ENCODE data around the gene STK32C. TPM values are rescaled to one million over a fixed set of nuclear protein-coding genes. Genes with fewer than 3 reads are reported as not detected.

The STK32C gene
- total and polyA plus RNA-seq, 4 donors: 5.1 to 22.0 (median 16.3) TPM

- Histone ChIP-seq H3K27ac (ENCODE audit: low read depth in 1 of 2, low read length in 1 of 2) (no peak overlapping the region), H3K36me3 (ENCODE audit: control insufficient read depth in 4 of 4, insufficient read depth in 4 of 4, low read length in 4 of 4) (no peaks in the 10 kb centered on the region), H3K27me3 (ENCODE audit: control insufficient read depth in 3 of 3, insufficient read depth in 3 of 3, low read length in 2 of 3) (peaks cover 0 to 2% (median 0%) of the 10 kb centered on the region in 3 donors), H3K9ac (ENCODE audit: insufficient read depth in 1 of 2, low read length in 2 of 2) (no peak overlapping the region), H3K4me3 (no peak overlapping the region), H3K9me3 (ENCODE audit: control insufficient read depth in 4 of 4, insufficient read depth in 3 of 4, low read length in 3 of 4) (no peaks in the 10 kb centered on the region), H3K4me1 (ENCODE audit: control insufficient read depth in 5 of 5, insufficient read depth in 5 of 5, low read length in 5 of 5) (peaks cover 0 to 13% (median 5%) of the 10 kb centered on the region in 5 donors)
- 84 to 87% methylated on average over 25 of the region's 25 CpGs for WGBS, 2 donors
- DNase-seq (peak in 1 of 3 donors; percentile 7), ATAC-seq (ENCODE audit: insufficient read depth, low FRiP score) (no peak)
- TF ChIP-seq CTCF (IDR thresholded peaks at IDR 0.05; ENCODE audit: control extremely low read depth, extremely low read depth): no peak
Observed at GRCh38 chr10:132293813-132294520, 13.8 kb downstream of the STK32C start.

GRCh38 chr10:132293201-132293812, 14.4 kb downstream of the STK32C start:
- TF ChIP-seq CTCF (IDR thresholded peaks at IDR 0.05; ENCODE audit: control extremely low read depth, extremely low read depth): no peak

GRCh38 chr10:132292287-132293200, 15.2 kb downstream of the STK32C start:
- peaks cover 0 to 10% (median 5%) of the 10 kb centered on the region in 5 donors for H3K4me1 ChIP-seq (ENCODE audit: control insufficient read depth in 5 of 5, insufficient read depth in 5 of 5, low read length in 5 of 5)
- TF ChIP-seq CTCF (IDR thresholded peaks at IDR 0.05; ENCODE audit: control extremely low read depth, extremely low read depth): no peak
- no peaks in the 10 kb centered on the region for H3K36me3 ChIP-seq (ENCODE audit: control insufficient read depth in 4 of 4, insufficient read depth in 4 of 4, low read length in 4 of 4)
- no peak overlapping the region for H3K4me3 ChIP-seq
- ATAC-seq (ENCODE audit: insufficient read depth, low FRiP score) (no peak), DNase-seq (no peak)
- no peak overlapping the region for H3K27ac ChIP-seq (ENCODE audit: low read depth in 1 of 2, low read length in 1 of 2)
- H3K27me3 ChIP-seq (ENCODE audit: control insufficient read depth in 3 of 3, insufficient read depth in 3 of 3, low read length in 2 of 3): peaks cover 0 to 2% (median 0%) of the 10 kb centered on the region in 3 donors
- H3K9ac ChIP-seq (ENCODE audit: insufficient read depth in 1 of 2, low read length in 2 of 2): no peak overlapping the region
- WGBS, 2 donors: 82 to 89% methylated on average over 30 of the region's 30 CpGs
- H3K9me3 ChIP-seq (ENCODE audit: control insufficient read depth in 4 of 4, insufficient read depth in 3 of 4, low read length in 3 of 4): peaks cover 0 to 4% (median 0%) of the 10 kb centered on the region in 4 donors

More at GRCh38 chr10:132293201-132293812, 14.4 kb downstream of the STK32C start:
- H3K4me3 ChIP-seq: no peak overlapping the region
- H3K9me3 ChIP-seq (ENCODE audit: control insufficient read depth in 4 of 4, insufficient read depth in 3 of 4, low read length in 3 of 4): peaks cover 0 to under 1% (median 0%) of the 10 kb centered on the region in 4 donors
- ATAC-seq (ENCODE audit: insufficient read depth, low FRiP score): no peak
- no peaks in the 10 kb centered on the region for H3K36me3 ChIP-seq (ENCODE audit: control insufficient read depth in 4 of 4, insufficient read depth in 4 of 4, low read length in 4 of 4)
- H3K9ac ChIP-seq (ENCODE audit: insufficient read depth in 1 of 2, low read length in 2 of 2): no peak overlapping the region
- peaks cover 0 to 13% (median 5%) of the 10 kb centered on the region in 5 donors for H3K4me1 ChIP-seq (ENCODE audit: control insufficient read depth in 5 of 5, insufficient read depth in 5 of 5, low read length in 5 of 5)
- peak in 1 of 3 donors; percentile 18 for DNase-seq
- no peak overlapping the region for H3K27ac ChIP-seq (ENCODE audit: low read depth in 1 of 2, low read length in 1 of 2)
- H3K27me3 ChIP-seq (ENCODE audit: control insufficient read depth in 3 of 3, insufficient read depth in 3 of 3, low read length in 2 of 3): peaks cover 0 to 2% (median 0%) of the 10 kb centered on the region in 3 donors
- WGBS, 2 donors: 62 to 76% methylated on average over 16 of the region's 16 CpGs
